ENCODE results near the gene NAB1.

The NAB1 gene

GRCh38 chr2:190637903-190638618 lies 10.8 kb upstream of the NAB1 start:
- no peak for DNase-seq (ENCODE audit: low read depth)

- peak; percentile 41 for DNase-seq (ENCODE audit: low read depth)
Measured at GRCh38 chr2:190640117-190640516, 8.8 kb upstream of the NAB1 start.

GRCh38 chr2:190641469-190641868 lies 7.4 kb upstream of the NAB1 start:
- DNase-seq (ENCODE audit: low read depth) = no peak

GRCh38 chr2:190646780-190647522 lies 1.9 kb upstream of the NAB1 start:
- DNase-seq (ENCODE audit: low read depth) = no peak

GRCh38 chr2:190648289-190649034 lies 421 bp upstream of the NAB1 start:
- peak; percentile 68 for DNase-seq (ENCODE audit: low read depth)

- DNase-seq (ENCODE audit: low read depth) = no peak
Measured at GRCh38 chr2:190649798-190650390, 1.0 kb downstream of the NAB1 start.

GRCh38 chr2:190651413-190651812 lies 2.5 kb downstream of the NAB1 start:
- DNase-seq (ENCODE audit: low read depth) = no peak

- DNase-seq (ENCODE audit: low read depth) = no peak
Measured at GRCh38 chr2:190653231-190653630, 4.3 kb downstream of the NAB1 start.

GRCh38 chr2:190653931-190654330 lies 5.0 kb downstream of the NAB1 start:
- no peak for DNase-seq (ENCODE audit: low read depth)

GRCh38 chr2:190655113-190655512 lies 6.2 kb downstream of the NAB1 start:
- DNase-seq (ENCODE audit: low read depth) = no peak

- no peak for DNase-seq (ENCODE audit: low read depth)
Measured at GRCh38 chr2:190655570-190655969, 6.7 kb downstream of the NAB1 start.

GRCh38 chr2:190656301-190656700 lies 7.4 kb downstream of the NAB1 start:
- DNase-seq (ENCODE audit: low read depth) = no peak

GRCh38 chr2:190657474-190658255 lies 8.8 kb downstream of the NAB1 start:
- DNase-seq (ENCODE audit: low read depth) = no peak

- DNase-seq (ENCODE audit: low read depth) = no peak
Measured at GRCh38 chr2:190659553-190659952, 10.7 kb downstream of the NAB1 start.

- no peak for DNase-seq (ENCODE audit: low read depth)
Measured at GRCh38 chr2:190662754-190663153, 13.9 kb downstream of the NAB1 start.

- no peak for DNase-seq (ENCODE audit: low read depth)
Measured at GRCh38 chr2:190663348-190663747, 14.5 kb downstream of the NAB1 start.

GRCh38 chr2:190663839-190664238 lies 15.0 kb downstream of the NAB1 start:
- no peak for DNase-seq (ENCODE audit: low read depth)

GRCh38 chr2:190664240-190664639 lies 15.4 kb downstream of the NAB1 start:
- DNase-seq (ENCODE audit: low read depth) = no peak

GRCh38 chr2:190666895-190667294 lies 18.0 kb downstream of the NAB1 start:
- DNase-seq (ENCODE audit: low read depth) = no peak

GRCh38 chr2:190668892-190669291 lies 20.0 kb downstream of the NAB1 start:
- no peak for DNase-seq (ENCODE audit: low read depth)

- DNase-seq (ENCODE audit: low read depth) = no peak
Measured at GRCh38 chr2:190670182-190670946, 21.5 kb downstream of the NAB1 start.
